SK-N-SH treated with all-trans-retinoic acid at 6 μM for 48 hours (cell line): ENCODE data around the gene DNAAF1.

ENCODE experiments used
- ARNTL ChIP-seq: fragments of 450-650 bp; formaldehyde crosslinking; IDR thresholded peaks from 2 replicates; pipeline ENCODE4 v1.5.0; 2020; ENCODE audit warnings: low read depth, mild to moderate bottlenecking, moderate library complexity, borderline replicate concordance
- CSDC2 ChIP-seq: fragments of 250-450 bp; sonication (Bioruptor Pico); IDR thresholded peaks from 2 replicates; pipeline ENCODE4 v1.5.0; 2020; ENCODE audit warnings: mild to moderate bottlenecking, moderate library complexity
- GLIS3 ChIP-seq: fragments of 250-450 bp; sonication (Bioruptor Pico); IDR thresholded peaks from 2 replicates; pipeline ENCODE4 v1.5.0; 2020; ENCODE audit warnings: mild to moderate bottlenecking, moderate library complexity
- OSR1 ChIP-seq: fragments of 250-450 bp; sonication (Bioruptor Pico); IDR thresholded peaks from 2 replicates; pipeline ENCODE4 v1.8.0; 2022; ENCODE audit warnings: moderate library complexity, mild to moderate bottlenecking, inconsistent platforms
- POU6F1 ChIP-seq: fragments of 250-450 bp; sonication (Bioruptor Pico); IDR thresholded peaks from 2 replicates; pipeline ENCODE4 v1.8.0; 2021; ENCODE audit warnings: low read depth, mild to moderate bottlenecking, moderate library complexity, borderline replicate concordance
- PPARA ChIP-seq: fragments of 250-450 bp; sonication (Bioruptor Pico); IDR thresholded peaks from 2 replicates; pipeline ENCODE4 v1.5.0; 2020; ENCODE audit warnings: mild to moderate bottlenecking, borderline replicate concordance
- SNAI2 ChIP-seq: fragments of 250-450 bp; sonication (Bioruptor Pico); IDR thresholded peaks from 2 replicates; pipeline ENCODE4 v1.5.0; 2020; ENCODE audit warnings: mild to moderate bottlenecking, moderate library complexity
- TCF4 ChIP-seq: fragments of 250-450 bp; sonication (Bioruptor Pico); IDR thresholded peaks from 2 replicates; pipeline ENCODE4 v1.8.0; 2021; ENCODE audit warnings: mild to moderate bottlenecking, moderate library complexity, borderline replicate concordance
- TOX ChIP-seq: fragments of 250-450 bp; sonication (Bioruptor Pico); IDR thresholded peaks from 2 replicates; pipeline ENCODE4 v1.8.0; 2021; ENCODE audit warnings: mild to moderate bottlenecking, moderate library complexity, borderline replicate concordance
- ZC3H10 ChIP-seq: fragments of 250-450 bp; sonication (Bioruptor Pico); IDR thresholded peaks from 2 replicates; pipeline ENCODE4 v1.5.1; 2021; ENCODE audit warnings: mild to moderate bottlenecking, moderate library complexity
- ZFP3 ChIP-seq: fragments of 250-450 bp; sonication (Bioruptor Pico); IDR thresholded peaks from 2 replicates; pipeline ENCODE4 v1.5.0; 2020; ENCODE audit warnings: mild to moderate bottlenecking, moderate library complexity
- ZFP30 ChIP-seq: fragments of 450-650 bp; formaldehyde crosslinking; IDR thresholded peaks from 2 replicates; pipeline ENCODE4 v1.5.0; 2022; ENCODE audit warnings: mild to moderate bottlenecking, moderate library complexity
- ZNF565 ChIP-seq: fragments of 450-650 bp; formaldehyde crosslinking; conservative IDR thresholded peaks from 2 replicates; pipeline ENCODE4 v1.5.0; 2020; ENCODE audit warnings: low read depth, mild to moderate bottlenecking, moderate library complexity
- TF ChIP-seq, protein P1 (sequence below): fragments of 250-450 bp; sonication (Bioruptor Pico); IDR thresholded peaks from 2 replicates; pipeline ENCODE4 v1.8.0; 2020; ENCODE audit warnings: mild to moderate bottlenecking, moderate library complexity, borderline replicate concordance

DNA sequence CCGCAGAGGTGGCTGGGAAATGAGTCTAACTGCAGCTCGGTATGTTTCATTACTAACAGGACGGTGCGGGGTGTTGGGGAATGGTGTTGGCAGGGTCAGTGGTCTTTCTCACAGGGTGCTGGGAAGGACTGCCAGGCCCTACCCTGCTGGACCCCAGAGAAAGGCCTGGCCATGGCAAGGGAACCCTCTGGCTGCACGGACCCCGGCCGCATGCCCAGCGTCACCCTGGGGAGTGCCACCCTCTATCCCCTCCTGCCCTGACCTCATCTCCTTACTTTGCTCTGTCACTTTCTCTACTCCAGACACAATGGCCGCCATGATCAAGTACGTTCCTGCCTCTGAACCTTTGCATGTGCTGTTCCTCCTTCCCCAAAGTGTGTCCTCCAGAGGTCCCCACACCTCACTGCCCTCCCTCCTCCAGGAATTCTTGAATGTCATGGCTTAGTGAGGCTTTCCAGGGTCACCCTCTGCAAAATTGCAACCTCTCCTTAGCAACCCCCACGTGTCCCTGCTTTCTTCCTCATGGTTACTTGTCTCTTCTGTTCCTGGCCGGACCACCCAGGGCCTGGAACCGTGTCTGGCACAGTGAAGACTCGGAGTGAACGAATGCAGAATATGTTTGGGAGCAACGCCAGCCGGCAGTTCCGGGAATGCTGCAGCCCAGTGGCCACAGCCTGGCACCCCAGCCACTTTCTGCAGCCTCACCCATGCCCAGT, 61.0 kb downstream of the DNAAF1 start:
- TF ChIP-seq, protein P1, sequence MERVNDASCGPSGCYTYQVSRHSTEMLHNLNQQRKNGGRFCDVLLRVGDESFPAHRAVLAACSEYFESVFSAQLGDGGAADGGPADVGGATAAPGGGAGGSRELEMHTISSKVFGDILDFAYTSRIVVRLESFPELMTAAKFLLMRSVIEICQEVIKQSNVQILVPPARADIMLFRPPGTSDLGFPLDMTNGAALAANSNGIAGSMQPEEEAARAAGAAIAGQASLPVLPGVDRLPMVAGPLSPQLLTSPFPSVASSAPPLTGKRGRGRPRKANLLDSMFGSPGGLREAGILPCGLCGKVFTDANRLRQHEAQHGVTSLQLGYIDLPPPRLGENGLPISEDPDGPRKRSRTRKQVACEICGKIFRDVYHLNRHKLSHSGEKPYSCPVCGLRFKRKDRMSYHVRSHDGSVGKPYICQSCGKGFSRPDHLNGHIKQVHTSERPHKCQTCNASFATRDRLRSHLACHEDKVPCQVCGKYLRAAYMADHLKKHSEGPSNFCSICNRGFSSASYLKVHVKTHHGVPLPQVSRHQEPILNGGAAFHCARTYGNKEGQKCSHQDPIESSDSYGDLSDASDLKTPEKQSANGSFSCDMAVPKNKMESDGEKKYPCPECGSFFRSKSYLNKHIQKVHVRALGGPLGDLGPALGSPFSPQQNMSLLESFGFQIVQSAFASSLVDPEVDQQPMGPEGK: no peak
- TF ChIP-seq ZFP30 (no peak), CSDC2 (no peak), GLIS3 (no peak), ZC3H10 (CRISPR knock-in tag) (no peak), TOX (CRISPR knock-in tag) (no peak), SNAI2 (CRISPR knock-in tag) (no peak), ZFP3 (CRISPR knock-in tag) (no peak), ZNF565 (CRISPR knock-in tag) (no peak), ARNTL (CRISPR knock-in tag) (no peak), OSR1 (CRISPR knock-in tag) (no peak), POU6F1 (CRISPR knock-in tag) (no peak), PPARA (CRISPR knock-in tag) (no peak), TCF4 (no peak)
